Neural progenitor cell (in vitro differentiated cells): ENCODE results near the gene SEZ6L. TPM values are rescaled to one million over a fixed set of nuclear protein-coding genes. Genes with fewer than 3 reads are reported as not detected.

Experiments
- DNase-seq: peaks from one replicate; pipeline ENCODE4 v3.0.0-alpha.2; 2016; ENCODE audit warnings: low spot score
- H2AFZ ChIP-seq: fragments of 200-600 bp; sonication (generic); replicated peaks from 2 replicates; pipeline ENCODE4 v1.6.1; 2016; ENCODE audit warnings: antibody characterized with exemption
- H3F3A ChIP-seq: fragments of 200-600 bp; sonication (generic); 2 replicates; pipeline ENCODE4 v1.6.1; 2016; ENCODE audit warnings: antibody characterized with exemption, low read depth
- H3K27ac ChIP-seq: fragments of 200-600 bp; sonication (generic); 2 replicates; pipeline ENCODE4 v1.5.1; 2016; ENCODE audit warnings: mild to moderate bottlenecking
- H3K27me3 ChIP-seq: fragments of 200-600 bp; sonication (generic); 2 replicates; pipeline ENCODE4 v1.6.1; 2016; ENCODE audit warnings: mild to moderate bottlenecking, moderate library complexity
- H3K36me3 ChIP-seq: fragments of 200-600 bp; sonication (generic); 2 replicates; pipeline ENCODE4 v1.5.1; 2016
- H3K4me1 ChIP-seq: fragments of 200-600 bp; sonication (generic); 2 replicates; pipeline ENCODE4 v1.6.1; 2016; ENCODE audit warnings: mixed run types
- H3K4me2 ChIP-seq: fragments of 200-600 bp; sonication (generic); 2 replicates; pipeline ENCODE4 v1.6.1; 2016
- H3K4me3 ChIP-seq: fragments of 200-600 bp; sonication (generic); 2 replicates; pipeline ENCODE4 v1.5.1; 2016
- H3K79me2 ChIP-seq: fragments of 200-600 bp; sonication (generic); 2 replicates; pipeline ENCODE4 v1.6.1; 2016; ENCODE audit warnings: low read depth
- H3K9ac ChIP-seq: fragments of 200-600 bp; sonication (generic); 2 replicates; pipeline ENCODE4 v1.6.1; 2016
- H3K9me3 ChIP-seq: fragments of 200-600 bp; sonication (generic); 2 replicates; pipeline ENCODE4 v1.5.1; 2016; ENCODE audit warnings: low read depth
- H4K20me1 ChIP-seq: fragments of 200-600 bp; sonication (generic); 2 replicates; pipeline ENCODE4 v1.6.1; 2016; ENCODE audit warnings: low read depth
- H3K27ac Mint-ChIP-seq: 3 replicates; pipeline ENCODE4 v1.8.0; 2021; ENCODE audit warnings: mixed read lengths
- H3K27me3 Mint-ChIP-seq: 2 replicates; pipeline ENCODE4 v1.8.0; 2022; ENCODE audit warnings: low read depth, mild to moderate bottlenecking, inconsistent platforms, moderate library complexity, mixed read lengths; ENCODE audit not compliant: insufficient read depth
- H3K36me3 Mint-ChIP-seq: 3 replicates; pipeline ENCODE4 v1.8.0; 2021; ENCODE audit warnings: mixed read lengths
- H3K4me1 Mint-ChIP-seq: 3 replicates; pipeline ENCODE4 v1.8.0; 2021; ENCODE audit warnings: mixed read lengths
- H3K4me3 Mint-ChIP-seq: 3 replicates; pipeline ENCODE4 v1.8.0; 2021; ENCODE audit warnings: mild to moderate bottlenecking, moderate library complexity, mixed read lengths
- H3K9me3 Mint-ChIP-seq: 3 replicates; pipeline ENCODE4 v1.8.0; 2020; ENCODE audit warnings: mixed read lengths
- CTCF ChIP-seq: fragments of 200-600 bp; sonication (generic); IDR thresholded peaks from 2 replicates; pipeline ENCODE4 v1.5.1; 2017; ENCODE audit warnings: antibody characterized with exemption, mild to moderate bottlenecking
- EZH2 ChIP-seq: fragments of 200-600 bp; sonication (generic); IDR thresholded peaks from 2 replicates; pipeline ENCODE4 v1.6.1; 2017; ENCODE audit warnings: antibody characterized with exemption, mild to moderate bottlenecking, moderate library complexity
- EZH2phosphoT487 ChIP-seq: fragments of 200-600 bp; sonication (generic); IDR thresholded peaks from 2 replicates; pipeline ENCODE4 v1.6.1; 2017; ENCODE audit warnings: antibody characterized with exemption
- total RNA-seq: library from RNA; depleted of rRNA; stranded (reverse); fragments of >200 nt; gene quantifications from 2 replicates; pipeline ENCODE4 v1.2.3, GENCODE V29; 2015; ENCODE audit warnings: low replicate concordance

The SEZ6L gene
- total RNA-seq, 1 donor from 2014 or later: 0.22 TPM

GRCh38 chr22:26314656-26315055 is 145.4 kb downstream of the SEZ6L start:
- Mint-ChIP-seq H3K36me3 (no peaks in the 10 kb centered on the region), H3K27ac (no peak overlapping the region), H3K9me3 (no peaks in the 10 kb centered on the region), H3K27me3 (peaks cover 4% of the 10 kb centered on the region), H3K4me3 (no peak overlapping the region), H3K4me1 (no peaks in the 10 kb centered on the region)
- Histone ChIP-seq H2AFZ (no peak overlapping the region), H3K36me3 (no peaks in the 10 kb centered on the region), H3F3A (no peaks in the 10 kb centered on the region), H3K4me3 (no peak overlapping the region), H3K4me1 (no peaks in the 10 kb centered on the region), H4K20me1 (no peaks in the 10 kb centered on the region), H3K9ac (no peak overlapping the region), H3K27ac (no peak overlapping the region), H3K27me3 (peaks cover 15% of the 10 kb centered on the region), H3K9me3 (no peaks in the 10 kb centered on the region), H3K79me2 (no peaks in the 10 kb centered on the region), H3K4me2 (no peak overlapping the region)
- no peak for DNase-seq
- TF ChIP-seq EZH2 (no peak), CTCF (no peak), EZH2phosphoT487 (no peak)

GRCh38 chr22:26316732-26317285 is 147.5 kb downstream of the SEZ6L start:
- Mint-ChIP-seq H3K9me3 (no peaks in the 10 kb centered on the region), H3K4me1 (no peaks in the 10 kb centered on the region), H3K27me3 (peaks cover 4% of the 10 kb centered on the region), H3K4me3 (no peak overlapping the region), H3K36me3 (no peaks in the 10 kb centered on the region), H3K27ac (no peak overlapping the region)
- Histone ChIP-seq H4K20me1 (no peaks in the 10 kb centered on the region), H3F3A (no peaks in the 10 kb centered on the region), H3K9me3 (no peaks in the 10 kb centered on the region), H3K4me3 (no peak overlapping the region), H3K36me3 (no peaks in the 10 kb centered on the region), H3K9ac (no peak overlapping the region), H3K27ac (no peak overlapping the region), H3K79me2 (no peaks in the 10 kb centered on the region), H3K4me1 (no peaks in the 10 kb centered on the region), H2AFZ (no peak overlapping the region), H3K4me2 (no peak overlapping the region), H3K27me3 (peaks cover 15% of the 10 kb centered on the region)
- TF ChIP-seq CTCF (no peak), EZH2phosphoT487 (no peak), EZH2 (no peak)
- no peak for DNase-seq

GRCh38 chr22:26318975-26319374 is 149.7 kb downstream of the SEZ6L start:
- H4K20me1 ChIP-seq: no peaks in the 10 kb centered on the region
- Mint-ChIP-seq H3K27me3 (peaks cover 4% of the 10 kb centered on the region), H3K27ac (no peak overlapping the region), H3K36me3 (no peaks in the 10 kb centered on the region), H3K9me3 (no peaks in the 10 kb centered on the region), H3K4me3 (no peak overlapping the region), H3K4me1 (no peaks in the 10 kb centered on the region)
- no peaks in the 10 kb centered on the region for H3K9me3 ChIP-seq
- H3K4me3 ChIP-seq: no peak overlapping the region
- no peak for TF ChIP-seq EZH2
- no peak for TF ChIP-seq EZH2phosphoT487
- no peak for TF ChIP-seq CTCF
- no peak overlapping the region for H2AFZ ChIP-seq
- peaks cover 14% of the 10 kb centered on the region for H3K27me3 ChIP-seq
- H3K9ac ChIP-seq: no peak overlapping the region
- H3F3A ChIP-seq: no peaks in the 10 kb centered on the region
- H3K27ac ChIP-seq: no peak overlapping the region
- no peak overlapping the region for H3K4me2 ChIP-seq
- no peaks in the 10 kb centered on the region for H3K36me3 ChIP-seq
- no peak for DNase-seq
- H3K79me2 ChIP-seq: no peaks in the 10 kb centered on the region
- no peaks in the 10 kb centered on the region for H3K4me1 ChIP-seq
